Astrocyte (in vitro differentiated cells and primary cell): ENCODE data around the gene ZFP14.

Source experiments
- CTCF ChIP-seq: IDR thresholded peaks from 2 replicates; pipeline ENCODE4 v1.5.1; 2011; ENCODE audit warnings: low read depth, mild to moderate bottlenecking, inconsistent platforms, low read length, moderate library complexity; ENCODE audit not compliant: insufficient read depth
- EZH2 ChIP-seq: IDR thresholded peaks from 2 replicates; pipeline ENCODE4 v1.6.1; 2012; ENCODE audit warnings: mild to moderate bottlenecking, low read length, inconsistent platforms; ENCODE audit not compliant: insufficient read depth

GRCh38 chr19:36398571-36398970 lies 19.6 kb upstream of the ZFP14 start:
- TF ChIP-seq CTCF (no peak), EZH2 (no peak)
